Activated CD8-positive, alpha-beta memory T cell treated with anti-CD3 and anti-CD28 coated beads for 1 hour (primary cell): Measurements from ENCODE around the gene KCNH5.
"Not testable (repeated sequence)": the region's sequence is repeated elsewhere in the genome, so short reads cannot be mapped to it uniquely, and the experiment has no call there.

Experiments
- DNase-seq, 2 donors: peaks; one replicate each; pipeline ENCODE4 v3.0.0-alpha.2; 2020; ENCODE audit warnings: low read depth in 1 of 2; ENCODE audit errors: extremely low read depth in 1 of 2

Gene KCNH5

GRCh38 chr14:62896932-62897456, 148.3 kb downstream of the KCNH5 start:
- DNase-seq = no peak

- no peak for DNase-seq
Observed at GRCh38 chr14:62894736-62895135, 150.5 kb downstream of the KCNH5 start.

- no peak for DNase-seq
Observed at GRCh38 chr14:62889364-62889763, 155.9 kb downstream of the KCNH5 start.

- DNase-seq = no peak
Observed at GRCh38 chr14:62886461-62886860, 158.8 kb downstream of the KCNH5 start.

GRCh38 chr14:62885451-62885850, 159.8 kb downstream of the KCNH5 start:
- no peak for DNase-seq

- DNase-seq = no peak
Observed at GRCh38 chr14:62882967-62883366, 162.3 kb downstream of the KCNH5 start.

GRCh38 chr14:62866376-62866775, 178.9 kb downstream of the KCNH5 start:
- DNase-seq = no peak

GRCh38 chr14:62864588-62864987, 180.7 kb downstream of the KCNH5 start:
- DNase-seq = no peak

- DNase-seq = not testable (repeated sequence)
Observed at GRCh38 chr14:62858011-62858410, 187.2 kb downstream of the KCNH5 start.

GRCh38 chr14:62854951-62855350, 190.3 kb downstream of the KCNH5 start:
- no peak for DNase-seq

- DNase-seq = no peak
Observed at GRCh38 chr14:62847168-62847567, 198.1 kb downstream of the KCNH5 start.

- DNase-seq = no peak
Observed at GRCh38 chr14:62844546-62844945, 200.7 kb downstream of the KCNH5 start.

- no peak for DNase-seq
Observed at GRCh38 chr14:62824086-62824485, 221.2 kb downstream of the KCNH5 start.

- no peak for DNase-seq
Observed at GRCh38 chr14:62819931-62820330, 225.3 kb downstream of the KCNH5 start.

GRCh38 chr14:62807636-62808035, 237.6 kb downstream of the KCNH5 start:
- no peak for DNase-seq

- no peak for DNase-seq
Observed at GRCh38 chr14:62800577-62800976, 244.7 kb downstream of the KCNH5 start.

- DNase-seq = no peak
Observed at GRCh38 chr14:62796431-62796830, 248.8 kb downstream of the KCNH5 start.

- DNase-seq = no peak
Observed at GRCh38 chr14:62792578-62792977, 252.7 kb downstream of the KCNH5 start.

- DNase-seq = not testable (repeated sequence)
Observed at GRCh38 chr14:62781328-62781727, 263.9 kb downstream of the KCNH5 start.

- DNase-seq = no peak
Observed at GRCh38 chr14:62778852-62779251, 266.4 kb downstream of the KCNH5 start.

- no peak for DNase-seq
Observed at GRCh38 chr14:62778310-62778709, 266.9 kb downstream of the KCNH5 start.

GRCh38 chr14:62777510-62777909, 267.7 kb downstream of the KCNH5 start:
- DNase-seq = no peak

- no peak for DNase-seq
Observed at GRCh38 chr14:62776300-62776699, 269.0 kb downstream of the KCNH5 start.
